NB4 (cell line): Measurements from ENCODE around the gene RBM20.

ENCODE experiments used
- POLR2A ChIP-seq: IDR thresholded peaks from 2 replicates; pipeline ENCODE4 v1.6.1; 2011; ENCODE audit warnings: mild to moderate bottlenecking; ENCODE audit not compliant: insufficient read length; ENCODE audit errors: extremely low read depth
- TF ChIP-seq, protein P1 (sequence below): IDR thresholded peaks from one replicate; pipeline ENCODE4 v1.5.1; 2012; ENCODE audit warnings: low read depth, low read length
- TF ChIP-seq, protein P2 (sequence below): IDR thresholded peaks from 2 replicates; pipeline ENCODE4 v1.6.1; 2011; ENCODE audit warnings: low read depth, low read length

DNA sequence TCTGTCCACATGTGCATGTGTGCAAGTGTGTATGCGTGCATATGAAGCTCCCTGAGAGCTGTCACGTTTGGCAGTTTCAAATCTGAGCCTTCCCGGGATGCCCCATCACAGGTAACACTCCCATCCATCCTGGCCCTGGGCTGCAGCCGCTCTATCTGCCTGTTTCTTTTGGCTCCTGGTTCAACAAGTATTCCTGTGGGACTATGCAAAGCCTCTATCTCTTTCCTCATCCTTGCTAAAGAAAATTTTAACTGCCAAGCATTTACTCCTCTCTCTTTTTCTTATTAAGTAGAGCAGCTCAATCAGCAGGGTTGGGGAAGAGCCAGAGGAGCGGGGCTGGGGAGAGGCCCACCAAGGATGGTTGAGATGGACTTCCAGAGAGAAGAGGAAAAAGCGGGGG is 203.2 kb downstream of the RBM20 start:
- TF ChIP-seq, protein P1, sequence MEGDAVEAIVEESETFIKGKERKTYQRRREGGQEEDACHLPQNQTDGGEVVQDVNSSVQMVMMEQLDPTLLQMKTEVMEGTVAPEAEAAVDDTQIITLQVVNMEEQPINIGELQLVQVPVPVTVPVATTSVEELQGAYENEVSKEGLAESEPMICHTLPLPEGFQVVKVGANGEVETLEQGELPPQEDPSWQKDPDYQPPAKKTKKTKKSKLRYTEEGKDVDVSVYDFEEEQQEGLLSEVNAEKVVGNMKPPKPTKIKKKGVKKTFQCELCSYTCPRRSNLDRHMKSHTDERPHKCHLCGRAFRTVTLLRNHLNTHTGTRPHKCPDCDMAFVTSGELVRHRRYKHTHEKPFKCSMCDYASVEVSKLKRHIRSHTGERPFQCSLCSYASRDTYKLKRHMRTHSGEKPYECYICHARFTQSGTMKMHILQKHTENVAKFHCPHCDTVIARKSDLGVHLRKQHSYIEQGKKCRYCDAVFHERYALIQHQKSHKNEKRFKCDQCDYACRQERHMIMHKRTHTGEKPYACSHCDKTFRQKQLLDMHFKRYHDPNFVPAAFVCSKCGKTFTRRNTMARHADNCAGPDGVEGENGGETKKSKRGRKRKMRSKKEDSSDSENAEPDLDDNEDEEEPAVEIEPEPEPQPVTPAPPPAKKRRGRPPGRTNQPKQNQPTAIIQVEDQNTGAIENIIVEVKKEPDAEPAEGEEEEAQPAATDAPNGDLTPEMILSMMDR, result no peak
- no peak for TF ChIP-seq POLR2A
- TF ChIP-seq, protein P2, sequence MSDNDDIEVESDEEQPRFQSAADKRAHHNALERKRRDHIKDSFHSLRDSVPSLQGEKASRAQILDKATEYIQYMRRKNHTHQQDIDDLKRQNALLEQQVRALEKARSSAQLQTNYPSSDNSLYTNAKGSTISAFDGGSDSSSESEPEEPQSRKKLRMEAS, result no peak
